Endothelial cell of umbilical vein (primary cell): Measurements from ENCODE around the gene RGL3. TPM values are rescaled to one million over a fixed set of nuclear protein-coding genes. Genes with fewer than 3 reads are reported as not detected.
"Not testable (repeated sequence)": the region's sequence is repeated elsewhere in the genome, so short reads cannot be mapped to it uniquely, and the experiment has no call there.

Source experiments
- BruUV-seq: library from RNA; stranded (reverse); fragments of 400-500 nt; replicated peaks from 2 replicates; lab custom pipeline; 2021; lab: Mats Ljungman, UMichigan
- CTCF ChIA-PET: fragments of 300-600, 350-600 bp; sonication (Branson Sonifier 250); formaldehyde crosslinking; loops from one replicate; lab custom pipeline; 2021; ENCODE audit warnings: antibody characterized with exemption, inconsistent platforms; lab: Charles Lee
- POLR2A ChIA-PET: fragments of 300-600, 350-600 bp; sonication (Branson Sonifier 250); formaldehyde crosslinking; loops from one replicate; lab custom pipeline; 2021; ENCODE audit warnings: antibody characterized with exemption, inconsistent platforms; lab: Charles Lee
- DNase-seq: peaks from one replicate; pipeline ENCODE4 v3.0.0-alpha.2; 2011; ENCODE audit warnings: low read depth, low spot score
- FAIRE-seq: peaks from 2 replicates; lab custom pipeline; 2011; peaks lifted over from hg19 to GRCh38; lab: Jason Lieb, UNC
- H2AFZ ChIP-seq: 2 replicates; pipeline ENCODE4 v1.6.0; 2012; ENCODE audit warnings: low read depth, low read length, control low read depth, inconsistent platforms
- H3K27ac ChIP-seq: 2 replicates; pipeline ENCODE4 v1.5.1; 2011; ENCODE audit warnings: low read depth, mild to moderate bottlenecking, control low read depth, low read length, moderate library complexity; ENCODE audit not compliant: insufficient read depth
- H3K27me3 ChIP-seq, 2 experiments: 2 replicates each; pipeline versions ENCODE4 v1.6.0 to v1.6.1; 2011; ENCODE audit warnings: low read length in 2 of 2, mixed read lengths in 1 of 2; ENCODE audit not compliant: control insufficient read depth in 2 of 2, insufficient read depth in 2 of 2
- H3K36me3 ChIP-seq, 2 experiments: 2 replicates in 1 of 2; 3 replicates in 1 of 2; pipeline ENCODE4 v1.5.1; 2011; ENCODE audit warnings: low read length in 2 of 2, mild to moderate bottlenecking in 1 of 2, moderate library complexity in 1 of 2; ENCODE audit not compliant: control insufficient read depth in 2 of 2, insufficient read depth in 2 of 2; ENCODE audit errors: extremely low read depth in 1 of 2
- H3K4me1 ChIP-seq: 3 replicates; pipeline ENCODE4 v1.5.1; 2011; ENCODE audit warnings: mild to moderate bottlenecking, low read length; ENCODE audit not compliant: control insufficient read depth, insufficient read depth; ENCODE audit errors: extremely low read depth
- H3K4me2 ChIP-seq: 2 replicates; pipeline ENCODE4 v1.6.1; 2011; ENCODE audit warnings: low read length, control low read depth, mixed read lengths; ENCODE audit not compliant: insufficient read depth
- H3K4me3 ChIP-seq, 3 experiments: fragments of 200-600 bp in 1 of 3; sonication (generic), shearing (Covaris generic) in 1 of 3; replicated peaks in 1 of 3; 2 replicates each; pipeline ENCODE4 v1.5.1; 2011 to 2016; ENCODE audit warnings: control low read depth in 3 of 3, low read length in 3 of 3, mild to moderate bottlenecking in 2 of 3, inconsistent platforms in 1 of 3, low read depth in 1 of 3, moderate library complexity in 1 of 3; ENCODE audit not compliant: insufficient read depth in 1 of 3
- H3K79me2 ChIP-seq: 2 replicates; pipeline ENCODE4 v1.6.0; 2012; ENCODE audit warnings: low read length, inconsistent platforms; ENCODE audit not compliant: control insufficient read depth, insufficient read depth
- H3K9ac ChIP-seq: replicated peaks from 2 replicates; pipeline ENCODE3; 2011; ENCODE audit warnings: low read length, control low read depth; ENCODE audit not compliant: insufficient read depth; ENCODE audit errors: extremely low read depth
- H3K9me1 ChIP-seq: replicated peaks from 3 replicates; pipeline ENCODE4 v1.6.0; 2011; ENCODE audit warnings: mild to moderate bottlenecking, low read length; ENCODE audit not compliant: control insufficient read depth, insufficient read depth; ENCODE audit errors: extremely low read depth
- H3K9me3 ChIP-seq: replicated peaks from 2 replicates; pipeline ENCODE4 v1.5.1; 2012; ENCODE audit warnings: low read length, inconsistent platforms; ENCODE audit not compliant: control insufficient read depth, insufficient read depth
- H4K20me1 ChIP-seq: replicated peaks from 2 replicates; pipeline ENCODE3; 2011; ENCODE audit warnings: mild to moderate bottlenecking, low read length; ENCODE audit not compliant: control insufficient read depth, insufficient read depth; ENCODE audit errors: extremely low read depth
- CTCF ChIP-seq, 2 donors: IDR thresholded peaks; 1 replicate in 1 of 2; 2 replicates in 1 of 2; pipeline ENCODE4 v1.5.1; 2011; ENCODE audit warnings: low read length in 2 of 2, mild to moderate bottlenecking in 2 of 2, moderate library complexity in 2 of 2, control low read depth in 1 of 2, inconsistent platforms in 1 of 2, low read depth in 1 of 2; ENCODE audit not compliant: insufficient read depth in 1 of 2; ENCODE audit errors: extremely low read depth in 1 of 2
- GATA2 ChIP-seq: IDR thresholded peaks from 2 replicates; pipeline ENCODE4 v1.7.0; 2011; ENCODE audit warnings: low read depth, mild to moderate bottlenecking, moderate library complexity, mixed read lengths, low read length; ENCODE audit not compliant: insufficient read length, insufficient read depth
- JUN ChIP-seq: IDR thresholded peaks from 2 replicates; pipeline ENCODE4 v1.6.1; 2011; ENCODE audit warnings: borderline replicate concordance, low read depth; ENCODE audit not compliant: insufficient read length, insufficient read depth
- MAX ChIP-seq: IDR thresholded peaks from 2 replicates; pipeline ENCODE4 v1.6.1; 2011; ENCODE audit not compliant: insufficient read depth, insufficient read length
- MYC ChIP-seq: IDR thresholded peaks from one replicate; pipeline ENCODE4 v1.6.1; 2011; ENCODE audit warnings: mild to moderate bottlenecking, low read depth, low read length
- POLR2A ChIP-seq: IDR thresholded peaks from 2 replicates; pipeline ENCODE4 v1.6.1; 2012; ENCODE audit warnings: low read depth, mild to moderate bottlenecking, control low read depth, low read length
- POLR2AphosphoS5 ChIP-seq: IDR thresholded peaks from 2 replicates; pipeline ENCODE4 v1.6.1; 2012; ENCODE audit warnings: low read depth, mild to moderate bottlenecking, control low read depth, low read length, moderate library complexity; ENCODE audit not compliant: insufficient read depth
- dilution Hi-C: fragments of 300-500 bp; cut with MboI; formaldehyde crosslinking; loops from one replicate; pipeline ENCODE4 v1.15.0; 2019; ENCODE audit warnings: low sequenced_read_pairs; ENCODE audit not compliant: extremely low pct_ligation_motif_present
- intact Hi-C: fragments of 100-400 bp; cut with micrococcal nuclease; formaldehyde crosslinking; loops from one replicate; pipeline ENCODE4 v1.10.0; 2022
- polyA plus RNA-seq, 4 experiments: library from polyadenylated mRNA; depleted of rRNA in 3 of 4; stranded (reverse) in 3 of 4; unstranded in 1 of 4; fragments of >200 nt; gene quantifications; 2 replicates each; pipeline versions ENCODE4 v1.2.1 to v1.2.3, GENCODE V29; 2011 to 2012; ENCODE audit warnings: missing spikeins in 1 of 4
- total RNA-seq: library from RNA; stranded (reverse); gene quantifications from 2 replicates; pipeline ENCODE4 v1.2.3, GENCODE V29; 2021

The RGL3 gene
- total and polyA plus RNA-seq, 2 donors (not counting 3 experiments of a cell fraction or from before 2014, with no cell fraction given), result 0.23 to 5.2 TPM

- intact Hi-C loops, result loop anchor here (5.0 kb wide), 1 partner anchor 42 kb away; no protein-coding TSS in a partner anchor
Measured at GRCh38 chr19:11379857-11380350, 39.2 kb downstream of the RGL3 start.

GRCh38 chr19:11379269-11379845 is 39.8 kb downstream of the RGL3 start:
- POLR2A ChIA-PET, intact Hi-C loops, FAIRE-seq: not testable (repeated sequence)

More at GRCh38 chr19:11379857-11380350, 39.2 kb downstream of the RGL3 start:
- Histone ChIP-seq H3K36me3 (no peaks in the 10 kb centered on the region), H2AFZ (no peak overlapping the region), H3K4me2 (peak overlapping the region; percentile 68), H3K27me3 (no peaks in the 10 kb centered on the region), H3K79me2 (peaks cover 6% of the 10 kb centered on the region), H3K4me1 (peaks cover 53% of the 10 kb centered on the region), H3K27ac (no peak overlapping the region), H3K4me3 (no peak overlapping the region), H3K9me1 (no peaks in the 10 kb centered on the region), H3K9me3 (no peaks in the 10 kb centered on the region), H4K20me1 (no peaks in the 10 kb centered on the region), H3K9ac (no peak overlapping the region)
- CTCF ChIA-PET, result interaction anchor here (2.7 to 5.5 kb wide), 3 partner anchors 26 to 86 kb away, joined by 14 to 55 read pairs (median 16); partner anchors contain the start of genes ODAD3 and PRKCSH
- FAIRE-seq, result no peak
- dilution Hi-C loops, result no loop called here
- no TSS peak for BruUV-seq
- DNase-seq, result no peak
- TF ChIP-seq JUN (no peak), POLR2AphosphoS5 (no peak), GATA2 (no peak), MYC (no peak), CTCF (IDR thresholded peaks at IDR 0.05; ENCODE audit: extremely low read depth in 1 of 2, insufficient read depth in 1 of 2, low read depth in 1 of 2, low read length in 2 of 2) (no peak), POLR2A (no peak), MAX (no peak)
- POLR2A ChIA-PET, result no interaction called here

More at GRCh38 chr19:11379269-11379845, 39.8 kb downstream of the RGL3 start:
- H3K9me1 ChIP-seq, H3K36me3 ChIP-seq, DNase-seq, BruUV-seq, dilution Hi-C loops, H3K4me3 ChIP-seq, H3K27me3 ChIP-seq, H3K4me2 ChIP-seq, H3K9ac ChIP-seq, H4K20me1 ChIP-seq, H3K79me2 ChIP-seq, H3K9me3 ChIP-seq, H2AFZ ChIP-seq, H3K27ac ChIP-seq: not testable (repeated sequence)
- peaks cover 49% of the 10 kb centered on the region for H3K4me1 ChIP-seq
- CTCF ChIA-PET, result interaction anchor here (2.7 to 5.5 kb wide), 3 partner anchors 27 to 86 kb away, joined by 14 to 55 read pairs (median 16); partner anchors contain the start of genes ODAD3 and PRKCSH
